ENCODE measurements around the gene CREBZF. TPM values are rescaled to one million over a fixed set of nuclear protein-coding genes. Genes with fewer than 3 reads are reported as not detected.

The CREBZF gene
- total and polyA plus RNA-seq, 2 experiments from 2014 or later = 34.8 to 82.2 TPM

DNA sequence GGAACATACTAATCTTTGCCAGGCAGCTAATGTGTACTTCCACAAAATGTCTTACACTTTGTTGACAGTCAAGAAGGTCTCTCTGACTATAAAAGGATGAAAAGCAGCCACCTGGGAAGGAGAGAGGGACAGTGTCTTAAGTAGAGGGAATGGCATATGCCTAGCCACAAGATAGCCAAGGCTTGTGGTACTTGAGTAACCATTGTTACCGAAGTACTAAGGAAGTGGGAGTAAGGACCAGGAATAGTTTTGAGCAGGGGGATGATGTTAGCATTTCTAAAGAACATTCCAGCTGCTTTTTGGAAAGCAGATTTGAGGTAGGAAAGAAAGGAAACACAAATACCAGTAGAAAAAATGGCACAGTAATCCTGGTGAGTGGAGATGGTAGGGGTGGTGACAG lies 13.8 kb downstream of the CREBZF start:
- H4K20me1 ChIP-seq (replicated peaks; ENCODE audit: insufficient read depth) = 0 out of 2 replicates have a peak, but pooled peaks cover 4% of the 10 kb centered on the region
- no peaks in the 10 kb centered on the region for H3F3A ChIP-seq (replicated peaks; ENCODE audit: low read depth)
- H3K36me3 ChIP-seq (ENCODE audit: insufficient read depth) = peaks cover 8% of the 10 kb centered on the region
- H2AFZ ChIP-seq = no peak overlapping the region
- H3K27ac ChIP-seq (ENCODE audit: low read depth) = 0 out of 2 replicates have a peak overlapping the region, but pooled peaks have one; percentile 67
- Mint-ChIP-seq H3K4me1 (peaks cover 15% of the 10 kb centered on the region), H3K4me3 (no peak overlapping the region), H3K27ac (0 out of 2 replicates have a peak overlapping the region, but pooled peaks have one; percentile 1), H3K36me3 (ENCODE audit: low read depth) (peaks cover 13% of the 10 kb centered on the region; the same call in 2 of the 3 replicates), H3K27me3 (ENCODE audit: insufficient read depth, low read depth, poor library complexity) (peaks cover 2% of the 10 kb centered on the region), H3K9me3 (no peaks in the 10 kb centered on the region)
- no peaks in the 10 kb centered on the region for H3K9me2 ChIP-seq (ENCODE audit: insufficient read depth)
- peaks cover 8% of the 10 kb centered on the region; the same call in 1 of the 2 replicates for H3K79me2 ChIP-seq (replicated peaks; ENCODE audit: insufficient read depth)
- DNase-seq (ENCODE audit: low spot score) (peak; percentile 47), ATAC-seq (0 out of 3 replicates have a peak, but pooled peaks have one; percentile 4)
- no peak for TF ChIP-seq EZH2phosphoT487 (IDR thresholded peaks at IDR 0.05; ENCODE audit: unreplicated experiment)
- TF ChIP-seq, protein P1, sequence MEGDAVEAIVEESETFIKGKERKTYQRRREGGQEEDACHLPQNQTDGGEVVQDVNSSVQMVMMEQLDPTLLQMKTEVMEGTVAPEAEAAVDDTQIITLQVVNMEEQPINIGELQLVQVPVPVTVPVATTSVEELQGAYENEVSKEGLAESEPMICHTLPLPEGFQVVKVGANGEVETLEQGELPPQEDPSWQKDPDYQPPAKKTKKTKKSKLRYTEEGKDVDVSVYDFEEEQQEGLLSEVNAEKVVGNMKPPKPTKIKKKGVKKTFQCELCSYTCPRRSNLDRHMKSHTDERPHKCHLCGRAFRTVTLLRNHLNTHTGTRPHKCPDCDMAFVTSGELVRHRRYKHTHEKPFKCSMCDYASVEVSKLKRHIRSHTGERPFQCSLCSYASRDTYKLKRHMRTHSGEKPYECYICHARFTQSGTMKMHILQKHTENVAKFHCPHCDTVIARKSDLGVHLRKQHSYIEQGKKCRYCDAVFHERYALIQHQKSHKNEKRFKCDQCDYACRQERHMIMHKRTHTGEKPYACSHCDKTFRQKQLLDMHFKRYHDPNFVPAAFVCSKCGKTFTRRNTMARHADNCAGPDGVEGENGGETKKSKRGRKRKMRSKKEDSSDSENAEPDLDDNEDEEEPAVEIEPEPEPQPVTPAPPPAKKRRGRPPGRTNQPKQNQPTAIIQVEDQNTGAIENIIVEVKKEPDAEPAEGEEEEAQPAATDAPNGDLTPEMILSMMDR (conservative IDR thresholded peaks at IDR 0.05; ENCODE audit: low read depth in 2 of 2) = no peak
- no peak for TF ChIP-seq NANOG (IDR thresholded peaks at IDR 0.05; ENCODE audit: borderline replicate concordance)
- no peak for TF ChIP-seq ZNF114 (CRISPR knock-in tag; IDR thresholded peaks at IDR 0.05)
- no peak for TF ChIP-seq REST (IDR thresholded peaks at IDR 0.05; ENCODE audit: unreplicated experiment)
- no peak for TF ChIP-seq ETS1 (IDR thresholded peaks at IDR 0.05)
- TF ChIP-seq POLR2AphosphoS5 (IDR thresholded peaks at IDR 0.05; ENCODE audit: low read depth) = no peak
- no peak for TF ChIP-seq EZH2 (IDR thresholded peaks at IDR 0.05; ENCODE audit: low read depth, unreplicated experiment)
- TF ChIP-seq STAT1 (IDR thresholded peaks at IDR 0.05; ENCODE audit: unreplicated experiment) = no peak
- TF ChIP-seq JUNB (IDR thresholded peaks at IDR 0.05; ENCODE audit: unreplicated experiment) = no peak
- no peak for TF ChIP-seq ZNF331 (CRISPR knock-in tag; IDR thresholded peaks at IDR 0.05; ENCODE audit: low read depth)
- TF ChIP-seq CREB1 (CRISPR knock-in tag; IDR thresholded peaks at IDR 0.05; ENCODE audit: low read depth) = no peak
- TF ChIP-seq, protein P2, sequence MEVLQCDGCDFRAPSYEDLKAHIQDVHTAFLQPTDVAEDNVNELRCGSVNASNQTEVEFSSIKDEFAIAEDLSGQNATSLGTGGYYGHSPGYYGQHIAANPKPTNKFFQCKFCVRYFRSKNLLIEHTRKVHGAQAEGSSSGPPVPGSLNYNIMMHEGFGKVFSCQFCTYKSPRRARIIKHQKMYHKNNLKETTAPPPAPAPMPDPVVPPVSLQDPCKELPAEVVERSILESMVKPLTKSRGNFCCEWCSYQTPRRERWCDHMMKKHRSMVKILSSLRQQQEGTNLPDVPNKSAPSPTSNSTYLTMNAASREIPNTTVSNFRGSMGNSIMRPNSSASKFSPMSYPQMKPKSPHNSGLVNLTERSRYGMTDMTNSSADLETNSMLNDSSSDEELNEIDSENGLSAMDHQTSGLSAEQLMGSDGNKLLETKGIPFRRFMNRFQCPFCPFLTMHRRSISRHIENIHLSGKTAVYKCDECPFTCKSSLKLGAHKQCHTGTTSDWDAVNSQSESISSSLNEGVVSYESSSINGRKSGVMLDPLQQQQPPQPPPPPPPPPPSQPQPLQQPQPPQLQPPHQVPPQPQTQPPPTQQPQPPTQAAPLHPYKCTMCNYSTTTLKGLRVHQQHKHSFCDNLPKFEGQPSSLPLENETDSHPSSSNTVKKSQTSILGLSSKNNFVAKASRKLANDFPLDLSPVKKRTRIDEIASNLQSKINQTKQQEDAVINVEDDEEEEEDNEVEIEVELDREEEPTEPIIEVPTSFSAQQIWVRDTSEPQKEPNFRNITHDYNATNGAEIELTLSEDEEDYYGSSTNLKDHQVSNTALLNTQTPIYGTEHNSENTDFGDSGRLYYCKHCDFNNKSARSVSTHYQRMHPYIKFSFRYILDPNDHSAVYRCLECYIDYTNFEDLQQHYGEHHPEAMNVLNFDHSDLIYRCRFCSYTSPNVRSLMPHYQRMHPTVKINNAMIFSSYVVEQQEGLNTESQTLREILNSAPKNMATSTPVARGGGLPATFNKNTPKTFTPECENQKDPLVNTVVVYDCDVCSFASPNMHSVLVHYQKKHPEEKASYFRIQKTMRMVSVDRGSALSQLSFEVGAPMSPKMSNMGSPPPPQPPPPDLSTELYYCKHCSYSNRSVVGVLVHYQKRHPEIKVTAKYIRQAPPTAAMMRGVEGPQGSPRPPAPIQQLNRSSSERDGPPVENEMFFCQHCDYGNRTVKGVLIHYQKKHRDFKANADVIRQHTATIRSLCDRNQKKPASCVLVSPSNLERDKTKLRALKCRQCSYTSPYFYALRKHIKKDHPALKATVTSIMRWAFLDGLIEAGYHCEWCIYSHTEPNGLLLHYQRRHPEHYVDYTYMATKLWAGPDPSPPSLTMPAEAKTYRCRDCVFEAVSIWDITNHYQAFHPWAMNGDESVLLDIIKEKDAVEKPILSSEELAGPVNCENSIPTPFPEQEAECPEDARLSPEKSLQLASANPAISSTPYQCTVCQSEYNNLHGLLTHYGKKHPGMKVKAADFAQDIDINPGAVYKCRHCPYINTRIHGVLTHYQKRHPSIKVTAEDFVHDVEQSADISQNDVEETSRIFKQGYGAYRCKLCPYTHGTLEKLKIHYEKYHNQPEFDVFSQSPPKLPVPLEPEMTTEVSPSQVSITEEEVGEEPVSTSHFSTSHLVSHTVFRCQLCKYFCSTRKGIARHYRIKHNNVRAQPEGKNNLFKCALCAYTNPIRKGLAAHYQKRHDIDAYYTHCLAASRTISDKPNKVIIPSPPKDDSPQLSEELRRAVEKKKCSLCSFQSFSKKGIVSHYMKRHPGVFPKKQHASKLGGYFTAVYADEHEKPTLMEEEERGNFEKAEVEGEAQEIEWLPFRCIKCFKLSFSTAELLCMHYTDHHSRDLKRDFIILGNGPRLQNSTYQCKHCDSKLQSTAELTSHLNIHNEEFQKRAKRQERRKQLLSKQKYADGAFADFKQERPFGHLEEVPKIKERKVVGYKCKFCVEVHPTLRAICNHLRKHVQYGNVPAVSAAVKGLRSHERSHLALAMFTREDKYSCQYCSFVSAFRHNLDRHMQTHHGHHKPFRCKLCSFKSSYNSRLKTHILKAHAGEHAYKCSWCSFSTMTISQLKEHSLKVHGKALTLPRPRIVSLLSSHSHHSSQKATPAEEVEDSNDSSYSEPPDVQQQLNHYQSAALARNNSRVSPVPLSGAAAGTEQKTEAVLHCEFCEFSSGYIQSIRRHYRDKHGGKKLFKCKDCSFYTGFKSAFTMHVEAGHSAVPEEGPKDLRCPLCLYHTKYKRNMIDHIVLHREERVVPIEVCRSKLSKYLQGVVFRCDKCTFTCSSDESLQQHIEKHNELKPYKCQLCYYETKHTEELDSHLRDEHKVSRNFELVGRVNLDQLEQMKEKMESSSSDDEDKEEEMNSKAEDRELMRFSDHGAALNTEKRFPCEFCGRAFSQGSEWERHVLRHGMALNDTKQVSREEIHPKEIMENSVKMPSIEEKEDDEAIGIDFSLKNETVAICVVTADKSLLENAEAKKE (CRISPR knock-in tag; IDR thresholded peaks at IDR 0.05) = no peak
- no peaks in the 10 kb centered on the region for H3K27me3 ChIP-seq (ENCODE audit: insufficient read depth)
- H3K4me3 ChIP-seq = no peak overlapping the region
- no peak overlapping the region for H3K4me2 ChIP-seq
- peaks cover 11% of the 10 kb centered on the region for H3K4me1 ChIP-seq (ENCODE audit: insufficient read depth)

Data from GM23338 (cell line).